GM21390 (cell line): Measurements from ENCODE around the gene AFMID.
"Not testable (repeated sequence)": the region's sequence is repeated elsewhere in the genome, so short reads cannot be mapped to it uniquely, and the experiment has no call there.

ENCODE experiments used
- ATAC-seq: cut with Tn5 transposase; IDR thresholded peaks from one replicate; pipeline ENCODE4 v1.9.1; 2021; ENCODE audit not compliant: unreplicated experiment

The AFMID gene

DNA sequence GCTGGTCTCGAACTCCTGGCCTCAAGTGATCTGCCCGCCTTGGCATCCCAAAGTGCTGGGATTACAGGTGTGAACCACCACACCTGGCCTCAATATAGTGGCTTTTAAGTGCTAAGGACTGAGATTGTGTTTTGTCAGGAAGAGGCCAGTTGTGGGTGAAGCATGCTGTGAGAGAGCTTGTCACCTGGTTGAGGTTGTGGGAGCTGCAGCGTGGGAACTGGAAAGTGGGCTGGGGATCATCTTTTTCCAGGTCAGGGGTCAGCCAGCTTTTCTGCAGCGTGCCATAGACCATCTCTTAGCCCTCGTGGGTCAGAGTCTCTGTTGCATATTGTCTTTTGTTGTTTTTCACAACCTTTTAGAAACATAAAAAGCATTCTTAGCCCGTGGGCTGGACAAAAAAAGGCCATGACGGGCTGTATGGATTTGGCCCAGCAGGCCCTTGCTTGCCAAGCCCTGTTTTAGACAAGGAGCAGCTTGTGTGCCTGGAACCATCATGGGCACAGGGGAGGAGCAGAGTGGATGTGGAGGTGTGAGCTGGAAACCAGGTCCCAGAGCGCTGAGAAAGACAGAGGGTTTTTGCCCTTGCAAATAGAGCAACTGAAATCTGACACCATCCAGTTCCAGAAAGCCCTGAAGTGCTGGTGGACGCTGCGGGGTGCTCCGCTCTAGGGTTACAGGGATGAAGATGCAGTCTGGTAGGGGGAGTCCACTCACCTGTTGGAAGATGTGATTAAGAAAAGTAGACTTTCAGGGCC lies 32.4 kb downstream of the AFMID start:
- ATAC-seq = no peak

DNA sequence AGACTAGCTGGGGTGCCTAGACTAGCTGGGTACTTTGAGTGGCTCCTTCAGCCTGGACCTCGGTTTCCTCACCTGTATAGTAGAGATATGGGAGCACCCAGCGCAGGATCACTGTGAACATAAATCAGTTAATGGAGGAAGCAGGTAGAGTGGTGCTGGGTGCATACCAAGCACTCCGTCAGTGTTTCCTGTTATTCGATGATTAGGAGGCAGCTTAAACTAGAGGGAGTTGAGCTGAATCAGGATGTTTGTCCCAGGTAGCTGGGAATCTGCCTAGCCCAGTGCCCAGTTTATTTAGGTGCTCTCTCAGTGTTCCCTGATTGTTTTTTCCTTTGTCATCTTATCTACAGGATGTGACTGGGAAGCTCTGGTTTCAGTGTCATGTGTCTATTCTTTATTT lies 35.9 kb downstream of the AFMID start:
- no peak for ATAC-seq

DNA sequence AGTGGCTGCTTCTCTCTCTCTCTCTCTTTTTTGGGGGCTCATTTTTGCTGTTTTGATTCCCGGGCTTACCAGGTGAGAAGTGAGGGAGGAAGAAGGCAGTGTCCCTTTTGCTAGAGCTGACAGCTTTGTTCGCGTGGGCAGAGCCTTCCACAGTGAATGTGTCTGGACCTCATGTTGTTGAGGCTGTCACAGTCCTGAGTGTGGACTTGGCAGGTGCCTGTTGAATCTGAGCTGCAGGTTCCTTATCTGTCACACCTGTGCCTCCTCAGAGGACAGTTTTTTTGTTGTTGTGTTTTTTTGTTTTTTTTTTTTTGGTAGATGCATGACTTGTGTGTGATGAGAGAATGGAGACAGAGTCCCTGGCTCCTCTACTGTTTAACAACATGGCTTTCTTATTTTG lies 36.6 kb downstream of the AFMID start:
- ATAC-seq = no peak

DNA sequence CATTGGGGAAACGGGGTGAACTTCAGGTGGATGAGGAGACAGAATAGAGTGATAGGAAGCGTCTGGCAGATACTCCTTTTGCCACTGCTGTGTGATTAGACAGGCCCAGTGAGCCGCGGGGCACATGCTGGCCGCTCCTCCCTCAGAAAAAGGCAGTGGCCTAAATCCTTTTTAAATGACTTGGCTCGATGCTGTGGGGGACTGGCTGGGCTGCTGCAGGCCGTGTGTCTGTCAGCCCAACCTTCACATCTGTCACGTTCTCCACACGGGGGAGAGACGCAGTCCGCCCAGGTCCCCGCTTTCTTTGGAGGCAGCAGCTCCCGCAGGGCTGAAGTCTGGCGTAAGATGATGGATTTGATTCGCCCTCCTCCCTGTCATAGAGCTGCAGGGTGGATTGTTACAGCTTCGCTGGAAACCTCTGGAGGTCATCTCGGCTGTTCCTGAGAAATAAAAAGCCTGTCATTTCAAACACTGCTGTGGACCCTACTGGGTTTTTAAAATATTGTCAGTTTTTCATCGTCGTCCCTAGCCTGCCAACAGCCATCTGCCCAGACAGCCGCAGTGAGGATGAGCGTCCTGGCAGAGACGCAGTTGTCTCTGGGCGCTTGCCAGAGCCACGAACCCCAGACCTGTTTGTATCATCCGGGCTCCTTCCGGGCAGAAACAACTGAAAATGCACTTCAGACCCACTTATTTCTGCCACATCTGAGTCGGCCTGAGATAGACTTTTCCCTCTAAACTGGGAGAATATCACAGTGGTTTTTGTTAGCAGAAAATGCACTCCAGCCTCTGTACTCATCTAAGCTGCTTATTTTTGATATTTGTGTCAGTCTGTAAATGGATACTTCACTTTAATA lies 37.3 kb downstream of the AFMID start:
- ATAC-seq = no peak

DNA sequence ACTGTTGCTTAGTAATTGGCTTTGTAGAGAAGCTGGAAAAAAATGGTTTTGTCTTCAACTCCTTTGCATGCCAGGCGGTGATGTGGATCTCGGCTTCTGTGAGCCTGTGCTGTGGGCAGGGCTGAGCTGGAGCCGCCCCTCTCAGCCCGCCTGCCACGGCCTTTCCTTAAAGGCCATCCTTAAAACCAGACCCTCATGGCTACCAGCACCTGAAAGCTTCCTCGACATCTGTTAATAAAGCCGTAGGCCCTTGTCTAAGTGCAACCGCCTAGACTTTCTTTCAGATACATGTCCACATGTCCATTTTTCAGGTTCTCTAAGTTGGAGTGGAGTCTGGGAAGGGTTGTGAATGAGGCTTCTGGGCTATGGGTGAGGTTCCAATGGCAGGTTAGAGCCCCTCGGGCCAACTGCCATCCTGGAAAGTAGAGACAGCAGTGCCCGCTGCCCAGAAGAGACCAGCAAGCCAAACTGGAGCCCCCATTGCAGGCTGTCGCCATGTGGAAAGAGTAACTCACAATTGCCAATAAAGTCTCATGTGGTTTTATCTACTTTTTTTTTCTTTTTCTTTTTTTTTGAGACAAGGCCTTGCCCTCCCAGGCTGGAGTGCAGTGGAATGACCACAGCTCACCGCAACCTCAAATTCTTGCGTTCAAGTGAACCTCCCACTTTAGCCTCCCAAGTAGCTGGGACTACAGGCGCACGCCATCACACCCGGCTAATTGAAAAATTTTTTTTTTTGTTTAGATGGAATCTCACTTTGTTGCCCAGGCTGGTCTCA lies 38.1 kb downstream of the AFMID start:
- ATAC-seq = no peak

DNA sequence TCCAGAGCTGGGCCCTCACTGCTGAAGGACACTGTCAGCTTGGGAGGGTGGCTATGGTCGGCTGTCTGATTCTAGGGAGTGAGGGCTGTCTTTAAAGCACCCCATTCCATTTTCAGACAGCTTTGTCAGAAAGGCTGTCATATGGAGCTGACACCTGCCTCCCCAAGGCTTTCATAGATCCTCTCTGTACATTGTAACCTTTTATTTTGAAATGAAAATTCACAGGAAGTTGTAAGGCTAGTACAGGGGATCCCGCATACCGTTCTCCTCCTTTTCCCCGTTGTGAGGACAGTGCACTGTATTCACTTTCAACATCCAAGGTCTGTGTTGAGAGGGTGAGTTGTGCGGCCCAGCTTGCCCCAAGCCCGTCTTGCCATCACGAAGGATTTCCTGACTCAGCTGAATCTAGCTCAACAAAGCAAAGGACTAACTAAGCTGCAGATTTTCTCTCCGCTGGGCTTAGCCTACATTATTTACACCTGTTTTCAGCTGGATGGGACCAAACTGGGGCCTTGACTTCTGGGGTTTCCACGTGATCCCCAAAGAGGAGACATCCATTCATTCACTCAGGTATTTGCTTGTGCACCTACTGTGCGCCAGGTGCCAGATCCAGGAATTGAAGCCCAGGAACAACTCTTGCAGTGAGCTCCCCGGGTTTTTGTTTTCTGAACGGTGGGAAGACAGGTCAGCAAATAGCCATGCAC lies 39.0 kb downstream of the AFMID start:
- ATAC-seq = no peak

DNA sequence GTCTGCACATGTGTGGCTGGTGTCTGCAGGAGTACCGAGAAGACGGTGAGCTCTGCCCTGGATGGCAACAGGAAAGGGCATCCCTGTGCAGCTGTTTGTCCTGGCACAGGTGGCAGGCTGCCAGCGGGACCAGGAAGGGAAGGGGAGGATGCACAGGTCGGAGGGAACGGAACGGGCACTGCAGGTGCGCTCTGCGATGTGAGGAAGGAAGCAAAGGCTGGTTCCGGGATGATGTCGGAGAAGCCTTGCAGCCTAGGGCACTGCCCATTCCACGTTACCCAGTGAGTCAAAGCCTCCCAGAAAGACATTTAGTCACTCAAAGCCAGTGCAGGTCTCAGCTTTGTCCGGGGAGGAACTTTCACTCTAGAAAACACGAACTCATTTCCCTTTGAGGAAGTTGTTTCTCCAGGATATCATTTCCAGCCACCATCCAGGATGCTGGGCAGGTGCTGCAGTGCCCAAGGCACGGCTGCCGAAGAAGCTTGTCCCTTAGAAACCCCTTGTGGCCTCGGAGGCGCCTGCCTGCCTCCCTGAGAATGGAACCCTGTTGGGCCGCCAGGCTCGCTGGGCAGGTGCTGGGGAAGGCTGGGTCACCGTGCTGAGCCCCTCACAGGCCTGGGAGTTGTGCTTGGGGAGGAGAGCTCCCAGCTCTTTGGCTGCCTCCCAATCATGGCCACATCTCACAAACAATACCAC lies 39.7 kb downstream of the AFMID start:
- ATAC-seq = no peak

DNA sequence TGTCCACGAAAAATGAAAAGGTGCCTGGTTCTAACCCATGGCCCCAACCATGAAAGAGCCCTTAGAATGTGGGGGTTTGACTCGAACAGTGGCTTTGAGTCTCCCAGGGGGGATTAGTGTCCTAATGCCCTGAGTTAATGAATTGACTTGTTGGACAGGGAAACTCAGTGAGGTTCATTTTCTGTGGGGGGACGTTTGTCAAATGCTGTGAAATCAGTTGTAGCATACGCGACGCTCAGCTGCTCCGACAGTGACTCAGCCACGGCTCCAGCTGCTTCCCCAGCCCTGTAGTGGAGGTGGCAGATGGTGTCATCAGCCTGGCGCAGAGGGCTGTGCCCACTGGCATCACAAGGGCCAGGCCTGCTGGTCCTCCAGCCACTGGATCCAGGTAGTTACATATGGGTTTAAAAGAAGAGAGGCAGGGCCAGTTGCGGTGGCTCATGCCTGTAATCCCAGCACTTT lies 40.3 kb downstream of the AFMID start:
- no peak for ATAC-seq

DNA sequence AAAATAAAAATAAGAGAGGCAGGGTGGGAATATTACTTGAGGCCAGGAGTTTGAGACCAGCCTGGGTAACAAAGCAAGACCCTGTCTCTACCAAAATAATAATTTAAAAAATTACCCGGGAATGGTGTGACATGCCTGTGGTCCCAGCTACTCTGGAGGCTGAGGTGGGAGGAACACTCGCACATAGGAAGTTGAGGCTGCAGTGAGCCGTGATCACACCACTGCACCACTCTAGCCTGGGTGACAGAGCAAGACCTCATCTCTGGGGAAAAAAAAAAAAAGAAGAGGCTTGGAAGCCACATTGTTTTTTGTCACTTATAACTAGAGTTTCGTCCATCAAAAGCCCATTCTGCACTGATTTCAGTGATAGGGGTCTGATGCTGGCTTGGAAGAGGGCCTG lies 41.0 kb downstream of the AFMID start:
- no peak for ATAC-seq

DNA sequence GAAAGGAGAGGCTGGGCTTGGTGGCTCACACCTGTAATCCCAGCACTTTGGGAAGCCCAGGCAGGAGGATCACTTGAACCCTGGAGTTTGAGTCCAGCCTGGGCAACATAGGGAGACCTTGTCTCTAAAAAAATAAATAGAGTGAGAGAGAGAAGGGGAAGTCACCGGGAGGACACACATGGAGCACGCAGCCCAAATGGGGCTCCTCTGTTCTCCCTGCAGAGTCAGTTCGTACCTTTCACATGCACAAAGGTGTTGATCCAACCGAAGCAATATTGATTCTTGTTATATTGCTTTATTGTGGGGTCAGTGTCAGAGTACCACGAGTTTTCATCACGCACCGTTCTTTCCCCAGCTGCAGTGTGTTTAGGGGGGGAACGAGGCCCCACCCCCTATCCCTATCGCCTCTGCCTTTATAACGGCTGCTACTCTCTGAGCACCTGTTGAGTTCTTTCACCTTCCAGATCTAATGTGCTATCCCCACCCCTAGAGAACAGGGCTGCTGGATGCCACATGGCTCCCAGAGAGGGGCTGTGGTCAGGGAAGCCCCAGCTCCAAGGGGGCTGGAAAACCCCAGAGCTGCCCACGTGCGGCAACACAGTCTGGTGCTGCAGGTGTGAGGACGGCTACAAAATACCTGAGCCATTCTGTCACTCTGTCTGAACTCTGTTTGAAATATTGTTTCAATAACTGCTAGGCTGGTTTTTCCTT lies 43.2 kb downstream of the AFMID start:
- ATAC-seq = no peak

DNA sequence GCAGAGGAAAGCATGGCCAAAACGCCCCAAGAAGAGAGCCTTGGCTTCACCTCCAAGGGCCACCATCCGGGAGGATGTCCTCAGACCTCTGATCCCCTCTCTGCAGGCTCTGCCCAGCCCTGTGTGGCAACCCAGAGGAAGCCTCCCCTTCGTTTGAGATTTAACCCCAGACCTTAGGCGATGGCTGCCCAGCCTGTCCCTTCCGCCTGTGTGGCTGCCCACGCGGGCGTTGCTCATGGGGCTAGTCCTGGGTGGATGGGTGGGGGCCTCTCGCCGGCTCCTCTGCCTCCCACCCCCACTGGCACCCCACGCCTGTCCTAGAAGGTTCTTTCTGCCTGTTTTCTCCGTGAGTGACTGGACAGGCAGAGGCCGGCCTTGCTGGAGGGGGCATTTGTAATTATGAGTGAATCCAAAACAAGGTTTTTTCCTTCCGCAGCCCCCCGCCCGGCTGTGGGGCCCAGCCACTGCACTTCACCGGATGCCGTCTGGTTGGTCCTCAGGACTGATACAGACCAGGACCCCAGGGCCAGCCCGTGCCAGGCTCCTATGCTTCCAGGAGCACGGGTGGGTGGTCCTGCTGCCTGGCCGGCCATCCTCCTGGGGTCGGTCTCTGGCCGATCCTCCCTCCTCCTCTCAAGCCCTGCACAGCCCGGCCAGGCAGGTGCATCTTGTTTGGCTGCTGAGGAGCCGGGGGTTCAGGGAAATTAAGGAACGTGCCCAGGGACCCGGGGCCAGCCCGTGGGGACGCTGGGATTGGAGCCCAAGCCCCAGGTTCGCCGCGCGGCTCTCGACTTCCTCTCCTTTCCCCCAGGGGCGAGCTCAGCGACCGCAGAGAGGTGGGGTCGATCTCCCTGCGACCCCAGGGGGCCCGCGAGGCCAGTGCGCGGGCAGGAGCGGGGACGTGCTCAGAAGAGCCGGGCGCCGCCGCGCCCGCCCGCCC lies 44.1 kb downstream of the AFMID start, which contains the start of gene TMEM235:
Gene TMEM235, plus strand, starts transcription at position 636 of the 940 bp plus-strand sequence. CDS start 393 bp downstream, outside the sequence.
- ATAC-seq = no peak

DNA sequence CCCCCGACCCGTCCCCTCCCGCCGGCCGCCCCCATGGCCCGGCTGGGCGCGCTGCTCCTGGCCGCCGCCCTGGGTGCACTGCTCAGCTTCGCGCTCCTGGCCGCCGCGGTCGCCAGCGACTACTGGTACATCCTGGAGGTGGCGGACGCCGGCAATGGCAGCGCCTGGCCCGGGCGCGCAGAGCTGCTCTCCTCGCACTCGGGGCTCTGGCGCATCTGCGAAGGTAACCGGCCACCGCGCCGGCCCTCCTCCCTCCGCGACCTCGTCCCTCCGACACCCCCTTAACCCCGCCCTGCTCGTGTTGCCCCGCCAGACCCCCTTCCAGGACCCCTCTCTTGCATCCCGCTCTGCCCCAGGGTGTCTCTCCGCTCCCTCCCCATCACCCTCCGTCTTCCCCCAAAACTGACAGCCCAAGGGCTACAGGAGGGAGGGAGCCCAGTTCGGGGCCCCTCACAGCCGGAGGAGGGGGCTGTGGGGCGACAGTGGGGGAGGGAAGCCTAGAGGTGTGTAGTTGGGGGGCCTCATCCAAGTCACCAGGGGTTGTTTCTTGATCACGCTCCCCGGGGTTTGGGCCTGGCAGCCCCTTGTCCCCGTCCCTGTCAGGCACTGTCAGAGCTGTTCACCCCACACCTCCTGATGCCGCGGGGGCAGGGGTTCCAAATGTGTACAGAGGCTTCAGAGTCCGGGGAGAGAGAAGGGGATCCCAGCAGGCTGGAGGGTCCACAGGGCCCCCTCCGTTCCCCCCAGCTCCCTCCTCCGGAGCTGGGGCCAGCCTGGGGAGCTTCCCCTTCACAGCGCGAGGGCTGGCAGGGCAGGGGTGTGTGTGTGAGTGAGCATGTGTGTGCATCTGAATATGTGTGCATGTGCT lies 45.1 kb downstream of the AFMID start:
- no peak for ATAC-seq

DNA sequence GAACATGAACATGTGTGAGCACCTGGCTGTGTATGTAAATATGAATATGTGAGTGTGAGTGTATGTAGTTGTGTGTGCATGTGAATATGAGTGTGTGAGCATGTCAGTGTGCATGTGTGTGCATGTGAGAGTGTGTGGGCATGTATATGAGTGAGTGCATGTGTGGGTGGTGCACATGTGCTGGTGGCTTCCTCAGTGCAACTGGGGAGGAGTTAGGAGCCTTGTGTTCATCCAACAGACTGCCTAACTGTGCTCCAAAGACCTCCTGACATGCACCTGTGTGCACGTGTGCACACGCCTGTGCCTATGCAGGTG lies 45.7 kb downstream of the AFMID start:
- no peak for ATAC-seq

DNA sequence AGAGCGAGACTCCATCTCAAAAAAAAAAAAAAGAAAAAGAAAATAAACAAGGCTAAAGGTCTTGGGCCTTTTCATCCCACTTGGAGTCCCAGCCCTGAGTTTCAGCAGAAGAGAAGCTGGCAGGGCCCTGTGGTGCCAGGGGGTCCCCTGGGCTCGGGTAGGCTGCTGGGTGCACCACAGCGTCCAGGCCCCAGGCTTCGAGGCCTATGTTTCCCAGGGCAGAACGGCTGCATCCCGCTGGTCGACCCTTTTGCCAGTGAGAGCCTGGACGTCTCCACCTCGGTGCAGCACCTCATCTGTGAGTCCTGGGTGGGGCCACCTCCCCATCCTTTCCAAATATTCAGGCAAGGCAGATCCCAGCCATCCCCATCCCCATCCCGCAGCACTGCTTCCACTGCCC lies 46.5 kb downstream of the AFMID start:
- no peak for ATAC-seq

DNA sequence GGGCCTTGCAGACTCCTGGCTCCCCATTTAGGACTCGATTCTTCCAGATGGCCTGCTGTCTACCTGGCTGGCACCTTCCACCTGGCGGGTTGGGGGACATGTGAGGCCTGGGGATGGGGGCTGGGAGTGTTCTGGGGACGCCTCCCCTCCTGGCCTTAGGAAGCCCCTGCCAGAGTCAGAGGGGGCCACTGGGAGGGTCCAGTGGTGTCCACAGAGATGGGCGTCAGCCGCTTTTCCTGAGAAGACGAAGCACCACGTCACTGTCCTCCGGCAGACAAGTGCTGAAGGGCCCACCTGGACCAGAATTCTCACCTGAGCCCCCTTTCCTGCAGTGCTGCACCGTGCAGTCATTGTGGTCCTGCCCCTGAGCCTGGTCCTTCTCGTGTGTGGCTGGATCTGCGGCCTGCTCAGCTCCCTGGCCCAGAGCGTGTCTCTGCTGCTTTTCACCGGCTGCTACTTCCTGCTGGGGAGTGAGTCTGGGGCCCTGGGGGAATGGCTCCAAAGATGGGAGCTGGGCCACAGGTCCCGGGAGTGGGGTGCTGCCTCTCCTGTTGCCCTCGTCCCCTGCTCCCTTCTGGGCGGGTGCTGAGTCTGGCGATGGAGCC lies 47.2 kb downstream of the AFMID start:
- no peak for ATAC-seq

DNA sequence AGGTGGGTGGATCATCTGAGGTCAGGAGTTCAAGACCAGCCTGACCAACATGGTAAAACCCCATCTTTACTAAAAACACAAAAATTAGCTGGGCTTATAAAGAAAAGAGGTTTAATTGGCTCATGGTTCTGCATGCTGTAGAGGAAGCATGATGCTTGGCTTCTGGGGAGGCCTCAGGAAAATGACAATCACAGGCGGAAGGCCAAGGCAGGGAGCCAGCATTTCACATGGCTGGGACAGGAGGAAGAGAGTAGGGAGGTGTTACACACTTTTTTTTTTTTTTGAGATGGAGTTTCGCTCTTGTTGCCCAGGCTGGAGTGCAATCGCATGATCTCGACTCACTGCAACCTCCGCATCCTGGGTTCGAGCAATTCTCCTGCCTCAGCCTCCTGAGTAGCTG lies 47.9 kb downstream of the AFMID start:
- not testable (repeated sequence) for ATAC-seq

DNA sequence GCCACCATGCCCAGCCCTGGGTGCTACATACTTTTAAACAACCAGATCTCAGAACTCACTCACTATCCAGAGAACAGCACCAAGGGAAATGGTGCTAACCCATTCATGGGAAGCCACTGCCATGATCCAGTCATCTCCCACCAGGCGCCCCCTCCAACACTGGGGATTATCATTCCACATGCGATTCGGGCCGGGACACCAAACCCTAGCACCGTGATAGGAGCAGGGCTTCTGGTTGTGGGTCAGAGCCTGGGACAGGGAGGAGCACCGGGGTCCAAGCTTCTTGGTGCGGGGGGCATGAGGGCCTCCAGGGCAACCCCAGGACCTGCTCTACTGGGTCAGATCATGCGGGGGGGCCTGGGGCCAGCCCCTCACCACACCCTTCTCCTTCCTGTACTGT lies 48.7 kb downstream of the AFMID start:
- no peak for ATAC-seq
